GM18951 (cell line): ENCODE measurements around the gene TPCN1.

ENCODE experiments used
- POLR2A ChIP-seq: IDR thresholded peaks from 4 replicates; pipeline ENCODE4 v1.6.1; 2011; ENCODE audit warnings: mild to moderate bottlenecking; ENCODE audit not compliant: insufficient read length, insufficient read depth; ENCODE audit errors: extremely low read depth
- in situ Hi-C: fragments of 300-500 bp; cut with MboI; formaldehyde crosslinking; loops from one replicate; pipeline ENCODE4 v1.12.0; 2022; ENCODE audit warnings: low sequenced_read_pairs, mixed read lengths, inconsistent platforms; ENCODE audit not compliant: unreplicated experiment

TPCN1 gene

DNA sequence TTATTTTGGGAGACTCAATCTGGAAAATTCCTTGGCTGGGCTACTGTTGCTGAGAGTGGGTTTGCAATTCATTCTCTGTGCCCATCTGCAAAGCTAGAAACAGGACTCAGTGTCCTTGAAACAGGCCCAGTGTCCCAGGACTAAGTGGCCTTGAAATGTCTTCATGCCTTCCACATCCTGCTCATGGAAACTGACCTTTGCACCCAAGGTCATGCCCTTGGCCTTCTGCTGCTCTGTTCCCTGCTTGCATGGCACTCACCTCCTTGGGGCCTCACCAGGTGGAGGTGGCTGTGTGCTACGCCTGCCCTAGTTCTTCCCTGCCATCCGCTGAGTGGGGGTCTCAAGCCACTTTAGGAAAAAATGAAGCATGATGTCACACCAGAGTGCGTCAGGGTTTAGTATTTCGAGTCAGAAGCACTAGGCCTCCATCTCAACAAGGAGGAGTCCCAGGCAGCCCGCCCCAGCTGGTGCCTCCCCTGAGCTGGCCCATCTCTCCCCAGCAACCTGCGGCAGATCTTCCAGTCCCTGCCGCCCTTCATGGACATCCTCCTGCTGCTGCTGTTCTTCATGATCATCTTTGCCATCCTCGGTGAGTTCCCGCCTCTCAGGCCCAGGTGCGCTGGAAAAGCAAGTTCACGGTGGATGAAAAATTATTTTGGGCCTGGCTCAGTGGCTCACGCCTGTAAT is 48.1 kb downstream of the TPCN1 start:
- TF ChIP-seq POLR2A = no peak
- in situ Hi-C loops = no loop called here

DNA sequence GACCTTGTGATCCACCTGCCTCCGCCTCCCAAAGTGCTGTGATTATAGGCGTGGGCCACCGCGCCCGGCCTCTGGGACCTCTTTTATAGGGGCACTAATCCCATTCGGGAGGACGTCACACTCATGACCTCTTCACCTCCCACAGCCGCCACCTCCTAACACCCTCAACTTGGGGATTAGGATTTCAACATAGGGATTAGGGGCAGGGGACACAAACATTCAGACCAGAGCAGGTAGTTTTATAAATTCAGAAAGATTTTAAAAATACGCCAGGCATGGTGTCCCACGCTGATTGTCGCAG is 49.4 kb downstream of the TPCN1 start:
- TF ChIP-seq POLR2A = no peak
- in situ Hi-C loops = no loop called here

GRCh38 chr12:113271466-113271852 is 50.2 kb downstream of the TPCN1 start:
- in situ Hi-C loops = no loop called here
- TF ChIP-seq POLR2A = no peak

GRCh38 chr12:113271853-113272561 is 50.7 kb downstream of the TPCN1 start:
- in situ Hi-C loops = no loop called here
- TF ChIP-seq POLR2A = no peak

DNA sequence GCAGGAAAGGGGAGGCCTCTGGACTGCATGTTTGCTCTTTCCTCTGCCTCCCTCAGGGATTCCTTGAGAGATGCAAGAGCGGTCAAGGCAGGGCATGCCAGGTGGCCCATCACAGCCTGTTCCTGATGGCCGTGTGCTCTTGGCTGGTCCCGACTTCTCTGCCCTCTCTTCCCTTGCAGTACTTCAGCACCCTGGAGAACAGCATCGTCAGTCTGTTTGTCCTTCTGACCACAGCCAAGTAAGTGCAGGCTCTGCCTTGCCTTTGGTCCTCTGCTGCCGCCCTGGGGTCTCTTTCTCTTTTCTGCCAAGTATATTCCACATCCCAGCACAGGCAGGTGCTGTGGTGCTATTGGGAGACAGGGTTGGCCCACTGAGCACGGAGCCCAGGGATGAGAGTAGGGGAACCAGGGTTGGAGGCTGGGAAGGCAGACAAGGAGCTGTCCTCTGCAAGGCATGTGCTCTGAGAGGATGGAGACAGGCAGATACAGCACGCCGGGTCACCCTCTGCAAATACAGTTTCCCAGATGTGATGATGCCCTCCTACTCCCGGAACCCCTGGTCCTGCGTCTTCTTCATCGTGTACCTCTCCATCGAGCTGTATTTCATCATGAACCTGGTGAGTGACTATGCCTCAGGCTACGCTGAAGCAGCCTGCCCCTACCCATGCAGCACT is 51.9 kb downstream of the TPCN1 start:
- no peak for TF ChIP-seq POLR2A
- in situ Hi-C loops = no loop called here

DNA sequence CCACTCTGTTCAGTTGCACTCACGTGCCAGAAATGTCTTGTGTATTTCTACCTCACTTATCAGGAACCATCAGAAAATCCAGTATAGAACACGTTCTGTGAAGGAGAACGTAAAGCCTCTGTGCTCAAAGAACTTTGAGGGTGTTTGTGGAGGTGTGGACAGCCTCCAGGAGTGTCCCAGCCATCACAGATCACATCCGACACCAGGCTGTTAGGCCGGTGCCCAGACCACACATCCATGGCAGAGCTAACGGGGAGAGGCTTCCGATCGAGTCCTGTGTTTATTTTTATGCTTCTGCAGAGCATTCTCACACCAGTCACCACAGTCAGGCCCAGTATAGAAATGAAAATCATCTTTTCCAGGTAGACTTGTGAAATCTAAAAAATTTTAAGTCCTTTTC is 53.6 kb downstream of the TPCN1 start:
- in situ Hi-C loops = no loop called here
- TF ChIP-seq POLR2A = no peak

- in situ Hi-C loops = no loop called here
- TF ChIP-seq POLR2A = no peak
Observed at GRCh38 chr12:113276306-113276705, 55.0 kb downstream of the TPCN1 start.

GRCh38 chr12:113276946-113277500 is 55.8 kb downstream of the TPCN1 start:
- in situ Hi-C loops = no loop called here
- TF ChIP-seq POLR2A = no peak

- TF ChIP-seq POLR2A = no peak
- in situ Hi-C loops = no loop called here
Observed at GRCh38 chr12:113277511-113277910, 56.2 kb downstream of the TPCN1 start.

GRCh38 chr12:113278141-113278540 is 56.9 kb downstream of the TPCN1 start:
- TF ChIP-seq POLR2A = no peak
- in situ Hi-C loops = no loop called here

DNA sequence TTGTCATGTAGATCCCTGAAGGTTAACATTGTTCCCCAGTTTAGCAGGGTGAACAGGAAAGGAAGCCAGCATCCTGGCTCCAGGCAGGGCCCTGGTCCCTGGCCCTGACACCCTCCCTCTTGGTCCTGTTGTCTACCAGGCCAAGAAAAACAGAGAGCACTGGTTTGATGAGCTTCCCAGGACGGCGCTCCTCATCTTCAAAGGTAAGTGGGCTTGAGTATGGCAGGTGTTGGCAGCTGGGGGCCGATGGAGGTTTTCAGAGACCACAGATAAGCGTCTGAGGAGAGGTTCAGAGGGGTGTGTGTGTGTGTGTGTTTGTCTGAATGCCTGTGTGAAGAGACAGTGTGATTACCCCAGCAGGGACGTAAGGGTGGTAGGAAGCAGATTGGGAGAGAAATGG is 57.4 kb downstream of the TPCN1 start:
- in situ Hi-C loops = no loop called here
- no peak for TF ChIP-seq POLR2A

GRCh38 chr12:113284751-113285150 is 63.5 kb downstream of the TPCN1 start:
- TF ChIP-seq POLR2A = no peak
- in situ Hi-C loops = no loop called here

DNA sequence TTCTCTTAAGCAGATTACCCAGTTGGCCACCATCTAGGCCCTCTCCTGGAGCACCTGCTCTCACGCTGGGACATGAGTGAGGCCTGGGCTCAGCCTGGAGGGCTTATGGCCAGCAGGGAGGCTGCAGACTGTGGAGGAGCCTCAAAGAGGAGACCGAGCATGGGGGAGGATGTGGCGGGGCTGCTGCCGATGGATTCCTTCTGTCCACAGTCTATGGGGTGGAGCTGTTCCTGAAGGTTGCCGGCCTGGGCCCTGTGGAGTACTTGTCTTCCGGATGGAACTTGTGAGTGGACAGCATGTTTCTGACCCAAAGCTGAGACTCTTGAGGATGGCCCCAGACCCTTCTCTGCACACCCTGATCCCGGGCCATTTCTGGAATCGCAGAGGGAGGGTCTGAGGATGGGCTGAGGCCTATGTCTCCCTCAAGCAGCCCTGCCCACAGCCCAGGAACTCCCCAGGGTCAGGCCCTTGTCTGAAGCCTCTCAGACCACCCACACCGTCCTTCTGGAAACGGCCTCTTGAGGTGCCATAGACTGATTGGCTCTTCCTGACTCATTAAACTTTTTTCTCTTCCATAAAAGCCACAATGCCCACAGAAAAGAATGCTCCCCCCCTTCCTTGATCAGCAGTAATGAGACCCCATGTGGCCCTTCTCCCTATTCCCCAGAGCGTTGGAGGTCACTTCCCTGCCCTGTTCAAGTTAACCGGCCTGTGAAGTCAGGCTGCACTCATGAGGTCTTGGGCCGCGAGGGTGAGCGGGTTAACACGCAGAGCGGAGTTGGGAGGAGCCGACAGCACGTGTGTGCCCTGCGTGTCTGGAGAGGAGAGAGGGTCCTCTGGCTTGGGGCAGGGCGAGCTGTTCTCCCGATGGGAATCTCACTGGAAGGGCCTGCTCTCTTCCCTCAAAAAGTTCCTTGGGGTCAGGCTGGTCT is 64.7 kb downstream of the TPCN1 start:
- no peak for TF ChIP-seq POLR2A
- in situ Hi-C loops = no loop called here
